Motor neuron (in vitro differentiated cells): Measurements from ENCODE around the gene RNF208. TPM values are rescaled to one million over a fixed set of nuclear protein-coding genes. Genes with fewer than 3 reads are reported as not detected.

Experiments used
- ATAC-seq, 8 experiments: fragments of 200-7000 bp; cut with Tn5 transposase; replicated peaks in 6 of 8; 2 replicates each; pipeline ENCODE4 v1.8.0; 2021; ENCODE audit warnings: mild to moderate bottlenecking in 8 of 8, moderate library complexity in 8 of 8
- H3K27ac ChIP-seq, 2 donors: fragments of 250-450 bp; sonication (Bioruptor Pico); 2 replicates each; pipeline ENCODE4 v1.9.0; 2021; ENCODE audit warnings: antibody characterized with exemption in 2 of 2, mild to moderate bottlenecking in 2 of 2, moderate library complexity in 1 of 2
- H3K4me1 ChIP-seq, 2 donors: fragments of 250-450 bp; sonication (Bioruptor Pico); replicated peaks in 1 of 2; 2 replicates each; pipeline ENCODE4 v1.6.1; 2021; ENCODE audit warnings: antibody characterized with exemption in 2 of 2, mild to moderate bottlenecking in 2 of 2, moderate library complexity in 1 of 2
- H3K4me3 ChIP-seq, 5 donors: fragments of 250-450 bp; sonication (Bioruptor Pico); 2 replicates each; pipeline ENCODE4 v1.9.0; 2021; ENCODE audit warnings: antibody characterized with exemption in 5 of 5, mild to moderate bottlenecking in 5 of 5, moderate library complexity in 4 of 5
- WGBS, 10 experiments: fragments of 450-650 bp; shearing (Covaris generic); methylation state at CpG; one replicate each; pipeline ENCODE4 v1.0.0; 2022; 5-methylcytosine and 5-hydroxymethylcytosine counted together
- in situ Hi-C, 9 experiments: fragments of 400-800 bp; cut with MboI; loops; one replicate each; pipeline ENCODE4 v1.15.0; 2021; ENCODE audit warnings: low sequenced_read_pairs in 9 of 9, low pct_unique_long_range_greater_than_20kb in 2 of 9; ENCODE audit not compliant: unreplicated experiment in 9 of 9
- total RNA-seq, 8 experiments: library from RNA; unstranded; fragments of 300-600 nt; gene quantifications; 2 replicates each; pipeline versions ENCODE4 v1.2.3 to v1.2.4, GENCODE V29; 2022

RNF208 gene
- total RNA-seq, 8 experiments from 2014 or later: 0.41 to 7.0 (median 3.0) TPM

GRCh38 chr9:137226338-137227053 is 4.5 kb upstream of the RNF208 start:
- in situ Hi-C loops: loop anchor here in 1 of 9 experiments (25.0 kb wide), 1 partner anchor 114 kb away; the partner anchor contains the start of gene DPP7
- WGBS, 10 experiments: 38 to 97% (median 60%) methylated on average over 1 to 5 of the region's 18 CpGs; no CpG with 5 or more reads in 3 of the 10 experiments
- Histone ChIP-seq H3K27ac (no peak overlapping the region), H3K4me3 (no peak overlapping the region), H3K4me1 (peaks cover 3 to 12% of the 10 kb centered on the region in 2 donors)
- ATAC-seq: no peak

GRCh38 chr9:137225699-137226331 is 3.8 kb upstream of the RNF208 start:
- Histone ChIP-seq H3K4me1 (peaks cover 3 to 14% of the 10 kb centered on the region in 2 donors), H3K27ac (no peak overlapping the region), H3K4me3 (no peak overlapping the region)
- no peak for ATAC-seq
- 20 to 80% (median 65%) methylated on average over 1 to 13 of the region's 21 CpGs; no CpG with 5 or more reads in 6 of the 10 experiments for WGBS, 10 experiments
- in situ Hi-C loops: loop anchor here in 1 of 9 experiments (25.0 kb wide), 1 partner anchor 114 kb away; the partner anchor contains the start of gene DPP7

GRCh38 chr9:137224830-137225694 is 3.0 kb upstream of the RNF208 start, which contains the start of gene CYSRT1:
Gene CYSRT1 (plus strand): TSS chr9:137225174. CDS start chr9:137225622, 448 bp downstream.
- no peak within 1 kb of the TSS for H3K27ac ChIP-seq
- in situ Hi-C loops: loop anchor here in 1 of 9 experiments (25.0 kb wide), 1 partner anchor 113 kb away; the partner anchor contains the start of gene DPP7
- peak within 1 kb of the TSS; percentile 59 to 88 (median 80) for H3K4me3 ChIP-seq
- H3K4me1 ChIP-seq: peaks cover 3 to 16% of the 10 kb centered on the region in 2 donors
- WGBS, 10 experiments: 40 to 43% (median 42%) methylated on average over 1 to 3 of the region's 23 CpGs; no CpG with 5 or more reads in 7 of the 10 experiments
- no peak for ATAC-seq

- WGBS, 10 experiments: 0 to 3% methylated on average over 1 to 6 of the region's 63 CpGs; no CpG with 5 or more reads in 8 of the 10 experiments
- Histone ChIP-seq H3K4me3 (peak overlapping the region; percentile 59 to 88 (median 80)), H3K4me1 (peaks cover 3 to 16% of the 10 kb centered on the region in 2 donors), H3K27ac (peak overlapping the region; percentile 46 to 70)
- ATAC-seq: peak; percentile 76 to 85 (median 82)
- in situ Hi-C loops: no loop called here
Measured at GRCh38 chr9:137223078-137223970, 1.3 kb upstream of the RNF208 start.

GRCh38 chr9:137221506-137222111 is 431 bp downstream of the RNF208 start:
- in situ Hi-C loops: no loop called here
- H3K27ac ChIP-seq: peak overlapping the region; percentile 46 to 55
- peaks cover 3 to 19% of the 10 kb centered on the region in 2 donors for H3K4me1 ChIP-seq
- WGBS, 10 experiments: no CpG with 5 or more reads among the region's 61 CpGs
- no peak for ATAC-seq
- peak overlapping the region; percentile 59 to 88 (median 80) for H3K4me3 ChIP-seq

GRCh38 chr9:137221095-137221505 is 940 bp downstream of the RNF208 start:
- Histone ChIP-seq H3K27ac (no peak overlapping the region), H3K4me1 (peaks cover 3 to 19% of the 10 kb centered on the region in 2 donors), H3K4me3 (peak overlapping the region; percentile 59 to 88 (median 80))
- no CpG with 5 or more reads among the region's 14 CpGs for WGBS, 10 experiments
- ATAC-seq: no peak
- in situ Hi-C loops: no loop called here

GRCh38 chr9:137220317-137221094 is 1.5 kb downstream of the RNF208 start:
- in situ Hi-C loops: no loop called here
- ATAC-seq: no peak
- Histone ChIP-seq H3K4me3 (no peak overlapping the region), H3K27ac (no peak overlapping the region), H3K4me1 (peaks cover 3 to 19% of the 10 kb centered on the region in 2 donors)
- whole genome bisulfite sequencing, 10 experiments: 60 to 100% (median 86%) methylated on average over 1 to 6 of the region's 52 CpGs; no CpG with 5 or more reads in 6 of the 10 experiments

GRCh38 chr9:137219757-137220316 is 2.2 kb downstream of the RNF208 start:
- Histone ChIP-seq H3K4me3 (no peak overlapping the region), H3K4me1 (peaks cover 3 to 19% of the 10 kb centered on the region in 2 donors), H3K27ac (no peak overlapping the region)
- in situ Hi-C loops: no loop called here
- no peak for ATAC-seq
- WGBS, 10 experiments: 100% methylated on average over 1 to 4 of the region's 10 CpGs; no CpG with 5 or more reads in 7 of the 10 experiments

- in situ Hi-C loops: no loop called here
- H3K4me1 ChIP-seq: peaks cover 0 to 15% of the 10 kb centered on the region in 2 donors
- no peak overlapping the region for H3K27ac ChIP-seq
- 40 to 100% (median 83%) methylated on average over 1 to 5 of the region's 12 CpGs; no CpG with 5 or more reads in 5 of the 10 experiments for WGBS, 10 experiments
- no peak for ATAC-seq
- no peak overlapping the region for H3K4me3 ChIP-seq
Measured at GRCh38 chr9:137218754-137219271, 3.2 kb downstream of the RNF208 start.

- in situ Hi-C loops: no loop called here
- WGBS, 10 experiments: 20 to 100% methylated on average over 1 to 2 of the region's 30 CpGs; no CpG with 5 or more reads in 8 of the 10 experiments
- Histone ChIP-seq H3K27ac (no peak overlapping the region), H3K4me3 (no peak overlapping the region), H3K4me1 (peaks cover 0 to 15% of the 10 kb centered on the region in 2 donors)
- ATAC-seq: no peak
Measured at GRCh38 chr9:137218212-137218753, 3.8 kb downstream of the RNF208 start.
